ENCODE data around the gene RGP1.

DNA sequence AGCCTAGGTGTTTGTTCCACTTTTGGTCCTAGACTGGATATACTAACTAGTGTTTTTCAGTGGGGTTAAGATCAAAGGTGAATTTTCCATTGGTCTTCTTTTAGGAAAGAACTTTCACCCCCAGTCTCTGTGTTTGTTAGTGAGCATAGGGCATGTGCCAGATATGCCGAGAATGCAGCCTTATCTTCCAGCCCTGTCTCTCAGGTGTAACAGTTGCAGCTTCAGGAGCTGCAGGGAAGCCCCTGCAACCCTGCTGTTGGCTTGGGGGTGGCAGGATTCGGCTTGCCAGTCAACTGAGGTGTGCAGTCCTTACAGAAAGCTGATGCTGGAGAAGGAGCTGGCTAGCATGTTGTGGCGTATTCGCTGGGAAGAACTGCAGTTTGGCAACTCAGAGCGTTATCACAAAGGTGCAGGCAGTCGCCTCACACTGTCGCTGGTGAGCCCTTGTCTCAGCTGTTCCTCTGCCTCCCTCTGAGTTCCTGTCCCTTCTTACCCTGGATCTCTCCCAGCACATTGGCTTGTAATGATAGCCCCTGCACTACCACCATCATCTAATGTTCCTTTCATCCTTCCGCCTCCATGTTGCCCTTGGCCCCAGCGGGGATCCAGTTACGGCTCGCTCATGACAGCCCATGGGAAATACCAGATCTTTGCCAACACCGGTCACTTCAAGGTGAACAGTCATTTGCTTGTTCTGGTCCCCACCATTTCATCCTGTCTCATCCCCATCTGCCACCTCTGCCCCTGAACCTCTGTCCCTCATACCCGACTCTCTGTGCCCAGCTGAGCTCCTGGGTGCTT is 52.4 kb downstream of the RGP1 start:
- no peak for TF ChIP-seq GABPA (IDR thresholded peaks at IDR 0.05; ENCODE audit: low read depth)
- TF ChIP-seq NFIC (IDR thresholded peaks at IDR 0.05; ENCODE audit: borderline replicate concordance): no peak
- TF ChIP-seq CTCF (IDR thresholded peaks at IDR 0.05): no peak
- no peak for TF ChIP-seq REST (IDR thresholded peaks at IDR 0.05; ENCODE audit: low read depth, low read length)
- TF ChIP-seq ZBTB33 (IDR thresholded peaks at IDR 0.05; ENCODE audit: borderline replicate concordance, low read depth): no peak
- TF ChIP-seq TCF12 (IDR thresholded peaks at IDR 0.05): no peak
- no peak for TF ChIP-seq POLR2AphosphoS5 (IDR thresholded peaks at IDR 0.05; ENCODE audit: low read depth, low read length)
- no peak for TF ChIP-seq RFX5 (IDR thresholded peaks at IDR 0.05; ENCODE audit: low read length)
- TF ChIP-seq RXRA (IDR thresholded peaks at IDR 0.05; ENCODE audit: borderline replicate concordance, low read depth): no peak
- no peak for TF ChIP-seq EP300 (IDR thresholded peaks at IDR 0.05; ENCODE audit: borderline replicate concordance in 1 of 2, low read depth in 1 of 2, low read length in 1 of 2)
- no peak for TF ChIP-seq MXI1 (IDR thresholded peaks at IDR 0.05; ENCODE audit: low read depth, low read length)
- no peak for TF ChIP-seq TAF1 (IDR thresholded peaks at IDR 0.05; ENCODE audit: borderline replicate concordance, low read depth, low read length)
